ENCODE data around the gene INTS12. TPM values are rescaled to one million over a fixed set of nuclear protein-coding genes. Genes with fewer than 3 reads are reported as not detected.

Gene INTS12
- total RNA-seq, 2 experiments from 2014 or later: 20.3 to 20.4 TPM

GRCh38 chr4:105634402-105635080 lies 73.9 kb downstream of the INTS12 start:
- CTCF ChIA-PET: no interaction called here
- H3K4me1 Mint-ChIP-seq: no peaks in the 10 kb centered on the region
- ATAC-seq (no peak), DNase-seq (no peak)
- no peaks in the 10 kb centered on the region for H3K36me3 Mint-ChIP-seq
- no peak overlapping the region for H3K4me3 Mint-ChIP-seq
- H3K27ac Mint-ChIP-seq: no peak overlapping the region
- H3K9me3 Mint-ChIP-seq (ENCODE audit: low read depth): no peaks in the 10 kb centered on the region
- peaks cover 18% of the 10 kb centered on the region for H3K27me3 Mint-ChIP-seq

GRCh38 chr4:105633241-105633640 lies 75.2 kb downstream of the INTS12 start:
- Mint-ChIP-seq H3K27ac (no peak overlapping the region), H3K4me1 (no peaks in the 10 kb centered on the region), H3K36me3 (no peaks in the 10 kb centered on the region), H3K9me3 (ENCODE audit: low read depth) (no peaks in the 10 kb centered on the region), H3K4me3 (no peak overlapping the region), H3K27me3 (peaks cover 23% of the 10 kb centered on the region)
- no peak for ATAC-seq
- CTCF ChIA-PET: interaction anchor here (1.5 kb wide), 1 partner anchor 17 kb away, joined by 3 read pairs; no protein-coding TSS in a partner anchor
- no peak for DNase-seq

Other genes starting within 250 kb of the INTS12 start
- 10 to 100 TPM; 67.0 to 68.5 TPM for gene PPA2, start 234.6 kb downstream of the INTS12 start, total RNA-seq
- not detected for gene ARHGEF38, start 156.1 kb downstream of the INTS12 start, total RNA-seq
- gene GSTCD, start 95 bp upstream of the INTS12 start, total RNA-seq: 10 to 100 TPM; 14.0 to 14.1 TPM
- not detected for gene NPNT, start 186.8 kb upstream of the INTS12 start, total RNA-seq